Panc1 (cell line): ENCODE data around the gene STRAP. TPM values are rescaled to one million over a fixed set of nuclear protein-coding genes. Genes with fewer than 3 reads are reported as not detected.

ENCODE experiments used
- ATAC-seq: fragments of 200-7000 bp; cut with Tn5 transposase; 2 replicates; pipeline ENCODE4 v1.9.1; 2020; ENCODE audit warnings: mild to moderate bottlenecking, moderate library complexity
- Bru-seq: library from RNA; stranded (reverse); fragments of 400-500 nt; gene quantifications from one replicate; lab custom pipeline; 2021; lab: Mats Ljungman, UMichigan
- BruChase-seq, 2 experiments: library from RNA; stranded (reverse); fragments of 400-500 nt; gene quantifications; one replicate each; lab custom pipeline; 2021; lab: Mats Ljungman, UMichigan
- BruUV-seq: library from RNA; stranded (reverse); fragments of 400-500 nt; replicated peaks from 2 replicates; lab custom pipeline; 2021; lab: Mats Ljungman, UMichigan
- CTCF ChIA-PET: fragments of 300-600 bp; sonication (Branson Sonifier 250); formaldehyde crosslinking; loops from one replicate; lab custom pipeline; 2022; ENCODE audit warnings: antibody characterized with exemption; lab: Charles Lee
- POLR2A ChIA-PET: fragments of 300-600 bp; sonication (Branson Sonifier 250); formaldehyde crosslinking; loops from one replicate; lab custom pipeline; 2022; ENCODE audit warnings: antibody characterized with exemption; lab: Charles Lee
- DNase-seq: peaks from one replicate; pipeline ENCODE4 v3.0.0-alpha.2; 2010; ENCODE audit warnings: low read depth, low spot score
- H3K27ac ChIP-seq: 2 replicates; pipeline ENCODE4 v1.5.1; 2011; ENCODE audit warnings: mild to moderate bottlenecking, low read length, inconsistent platforms
- H3K27me3 ChIP-seq: fragments of 200-500 bp; sonication (Bioruptor generic); 2 replicates; pipeline ENCODE4 v1.6.0; 2014; ENCODE audit warnings: low read length, inconsistent platforms; ENCODE audit not compliant: control insufficient read depth, insufficient read depth
- H3K36me3 ChIP-seq: fragments of 200-500 bp; sonication (Bioruptor generic); 2 replicates; pipeline ENCODE4 v1.5.1; 2014; ENCODE audit warnings: inconsistent platforms, mild to moderate bottlenecking, low read length, moderate library complexity; ENCODE audit not compliant: control insufficient read depth, insufficient read depth
- H3K4me1 ChIP-seq: 2 replicates; pipeline ENCODE4 v1.5.1; 2011; ENCODE audit warnings: inconsistent platforms, mild to moderate bottlenecking, low read length, moderate library complexity; ENCODE audit not compliant: control insufficient read depth, insufficient read depth
- H3K4me3 ChIP-seq, 2 experiments: 2 replicates each; pipeline ENCODE4 v1.5.1; 2011 to 2012; ENCODE audit warnings: low read depth in 2 of 2, low read length in 2 of 2, mild to moderate bottlenecking in 2 of 2, inconsistent platforms in 1 of 2, moderate library complexity in 1 of 2
- H3K9me3 ChIP-seq: fragments of 200-500 bp; sonication (Bioruptor generic); 2 replicates; pipeline ENCODE4 v1.5.1; 2014; ENCODE audit warnings: low read depth, mild to moderate bottlenecking, inconsistent platforms, low read length, moderate library complexity; ENCODE audit not compliant: control insufficient read depth, insufficient read depth
- POLR2AphosphoS5 ChIP-seq: IDR thresholded peaks from 2 replicates; pipeline ENCODE4 v1.6.1; 2012; ENCODE audit warnings: mild to moderate bottlenecking, low read depth, low read length, moderate library complexity
- SIN3A ChIP-seq: IDR thresholded peaks from 2 replicates; pipeline ENCODE4 v1.6.1; 2012; ENCODE audit warnings: low read depth, mild to moderate bottlenecking, low read length, moderate library complexity, borderline replicate concordance; ENCODE audit not compliant: insufficient read depth
- TCF7L2 ChIP-seq: IDR thresholded peaks from 2 replicates; pipeline ENCODE4 v1.6.1; 2011; ENCODE audit warnings: mild to moderate bottlenecking, low read depth, low read length, inconsistent platforms
- in situ Hi-C: cut with HindIII; loops from 2 replicates; pipeline ENCODE4 v1.10.0; 2016; ENCODE audit warnings: low sequenced_read_pairs, low pct_unique_long_range_greater_than_20kb
- intact Hi-C: fragments of 100-400 bp; cut with micrococcal nuclease; formaldehyde crosslinking; loops from one replicate; pipeline ENCODE4 v1.10.0; 2022; ENCODE audit not compliant: unreplicated experiment
- long read RNA-seq: library from polyadenylated mRNA; unstranded; transcript quantifications from one replicate; pipeline ENCODE4 v2.0.0, GENCODE V29; 2021; ENCODE audit not compliant: unreplicated experiment
- polyA plus RNA-seq: library from polyadenylated mRNA; unstranded; fragments of >200 nt; gene quantifications from one replicate; pipeline ENCODE4 v1.2.1, GENCODE V29; 2012; ENCODE audit warnings: missing spikeins; ENCODE audit not compliant: insufficient read length
- total RNA-seq: library from RNA; stranded (reverse); gene quantifications from one replicate; pipeline ENCODE4 v1.2.1, GENCODE V29; 2021; ENCODE audit not compliant: unreplicated experiment
- TF ChIP-seq, protein P1 (sequence below), 2 experiments: IDR thresholded peaks; 2 replicates each; pipeline ENCODE4 v1.6.1; 2011 to 2012; ENCODE audit warnings: low read depth in 2 of 2, control low read depth in 1 of 2, low read length in 1 of 2, mild to moderate bottlenecking in 1 of 2, moderate library complexity in 1 of 2; ENCODE audit not compliant: insufficient read depth in 1 of 2
- TF ChIP-seq, protein P2 (sequence below): fragments of 450-650 bp; IDR thresholded peaks from 2 replicates; pipeline ENCODE4 v1.5.1; 2017; ENCODE audit warnings: mild to moderate bottlenecking

STRAP gene, protein sequence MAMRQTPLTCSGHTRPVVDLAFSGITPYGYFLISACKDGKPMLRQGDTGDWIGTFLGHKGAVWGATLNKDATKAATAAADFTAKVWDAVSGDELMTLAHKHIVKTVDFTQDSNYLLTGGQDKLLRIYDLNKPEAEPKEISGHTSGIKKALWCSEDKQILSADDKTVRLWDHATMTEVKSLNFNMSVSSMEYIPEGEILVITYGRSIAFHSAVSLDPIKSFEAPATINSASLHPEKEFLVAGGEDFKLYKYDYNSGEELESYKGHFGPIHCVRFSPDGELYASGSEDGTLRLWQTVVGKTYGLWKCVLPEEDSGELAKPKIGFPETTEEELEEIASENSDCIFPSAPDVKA
- total RNA-seq (99.4 TPM), Bru-seq, nascent RNA (percentile 92 among the genes with signal in this experiment), BruChase-seq, experiment 1, labeled RNA remaining after a 2-hour chase (percentile 88 among the genes with signal in this experiment), BruChase-seq, experiment 2, labeled RNA remaining after a 6-hour chase (percentile 94 among the genes with signal in this experiment)
- 72.5 TPM for polyA plus RNA-seq
- long read RNA-seq, transcript STRAP-206 (9 exons, 1,698 nt), result minor isoform, 30 of 262 reads
- long read RNA-seq, transcript STRAP-202 (10 exons, 1,866 nt), result major isoform, 204 of 262 reads
- long read RNA-seq, partial matches to known transcripts, result 5 of 262 reads
- long read RNA-seq, other reads (novel, unspliced or antisense), result 22 of 262 reads

DNA sequence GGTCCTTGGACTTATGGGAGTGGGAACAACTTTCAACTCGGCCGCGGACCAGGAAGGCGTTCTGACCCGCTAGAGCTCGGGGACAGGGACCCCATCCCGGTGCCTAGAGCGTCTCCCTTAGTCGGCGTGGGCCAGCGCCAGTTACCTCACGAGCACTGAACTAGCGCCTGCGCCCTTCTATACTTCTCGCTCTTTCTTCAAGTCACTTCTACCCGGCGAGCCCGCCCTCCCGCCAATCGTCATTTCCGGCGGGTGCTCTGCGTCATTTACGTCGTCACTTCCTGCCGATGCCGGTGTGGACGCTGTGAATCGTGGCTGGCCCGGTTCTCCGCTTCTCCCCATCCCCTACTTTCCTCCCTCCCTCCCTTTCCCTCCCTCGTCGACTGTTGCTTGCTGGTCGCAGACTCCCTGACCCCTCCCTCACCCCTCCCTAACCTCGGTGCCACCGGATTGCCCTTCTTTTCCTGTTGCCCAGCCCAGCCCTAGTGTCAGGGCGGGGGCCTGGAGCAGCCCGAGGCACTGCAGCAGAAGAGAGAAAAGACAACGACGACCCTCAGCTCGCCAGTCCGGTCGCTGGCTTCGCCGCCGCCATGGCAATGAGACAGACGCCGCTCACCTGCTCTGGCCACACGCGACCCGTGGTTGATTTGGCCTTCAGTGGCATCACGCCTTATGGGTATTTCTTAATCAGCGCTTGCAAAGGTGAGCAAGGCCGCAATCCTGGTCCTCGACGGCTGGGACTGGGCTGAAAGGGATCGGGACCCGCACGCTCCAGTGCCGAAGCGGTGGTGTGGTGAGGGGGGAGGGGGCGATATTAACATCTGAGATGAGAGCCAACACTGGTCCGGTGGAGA is at the start of gene STRAP:
Gene STRAP, plus strand, starts transcription at position 270 of the 854 bp plus-strand sequence. Its CDS starts 321 bp downstream, at position 591.
- peak; percentile 96 for ATAC-seq
- H3K27ac ChIP-seq, result peak within 1 kb of the TSS; percentile 88
- H3K9me3 ChIP-seq, result no peaks in the 10 kb centered on the region
- peak; percentile 90 for TF ChIP-seq POLR2AphosphoS5
- TF ChIP-seq, protein P1, sequence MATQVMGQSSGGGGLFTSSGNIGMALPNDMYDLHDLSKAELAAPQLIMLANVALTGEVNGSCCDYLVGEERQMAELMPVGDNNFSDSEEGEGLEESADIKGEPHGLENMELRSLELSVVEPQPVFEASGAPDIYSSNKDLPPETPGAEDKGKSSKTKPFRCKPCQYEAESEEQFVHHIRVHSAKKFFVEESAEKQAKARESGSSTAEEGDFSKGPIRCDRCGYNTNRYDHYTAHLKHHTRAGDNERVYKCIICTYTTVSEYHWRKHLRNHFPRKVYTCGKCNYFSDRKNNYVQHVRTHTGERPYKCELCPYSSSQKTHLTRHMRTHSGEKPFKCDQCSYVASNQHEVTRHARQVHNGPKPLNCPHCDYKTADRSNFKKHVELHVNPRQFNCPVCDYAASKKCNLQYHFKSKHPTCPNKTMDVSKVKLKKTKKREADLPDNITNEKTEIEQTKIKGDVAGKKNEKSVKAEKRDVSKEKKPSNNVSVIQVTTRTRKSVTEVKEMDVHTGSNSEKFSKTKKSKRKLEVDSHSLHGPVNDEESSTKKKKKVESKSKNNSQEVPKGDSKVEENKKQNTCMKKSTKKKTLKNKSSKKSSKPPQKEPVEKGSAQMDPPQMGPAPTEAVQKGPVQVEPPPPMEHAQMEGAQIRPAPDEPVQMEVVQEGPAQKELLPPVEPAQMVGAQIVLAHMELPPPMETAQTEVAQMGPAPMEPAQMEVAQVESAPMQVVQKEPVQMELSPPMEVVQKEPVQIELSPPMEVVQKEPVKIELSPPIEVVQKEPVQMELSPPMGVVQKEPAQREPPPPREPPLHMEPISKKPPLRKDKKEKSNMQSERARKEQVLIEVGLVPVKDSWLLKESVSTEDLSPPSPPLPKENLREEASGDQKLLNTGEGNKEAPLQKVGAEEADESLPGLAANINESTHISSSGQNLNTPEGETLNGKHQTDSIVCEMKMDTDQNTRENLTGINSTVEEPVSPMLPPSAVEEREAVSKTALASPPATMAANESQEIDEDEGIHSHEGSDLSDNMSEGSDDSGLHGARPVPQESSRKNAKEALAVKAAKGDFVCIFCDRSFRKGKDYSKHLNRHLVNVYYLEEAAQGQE (IDR thresholded peaks at IDR 0.05; ENCODE audit: insufficient read depth in 1 of 2, low read depth in 2 of 2, low read length in 1 of 2), result no peak; a peak in 1 of 4 replicates
- H3K36me3 ChIP-seq, result peaks cover 4% of the 10 kb centered on the region
- intact Hi-C loops (no loop called here), in situ Hi-C loops (no loop called here)
- TSS peak; percentile 61 for BruUV-seq
- H3K4me3 ChIP-seq, result peak within 1 kb of the TSS; percentile 79 to 86
- H3K4me1 ChIP-seq, result peaks cover 12% of the 10 kb centered on the region
- DNase-seq, result peak; percentile 75
- ChIA-PET POLR2A (no interaction called here), CTCF (no interaction called here)
- H3K27me3 ChIP-seq, result no peaks in the 10 kb centered on the region

DNA sequence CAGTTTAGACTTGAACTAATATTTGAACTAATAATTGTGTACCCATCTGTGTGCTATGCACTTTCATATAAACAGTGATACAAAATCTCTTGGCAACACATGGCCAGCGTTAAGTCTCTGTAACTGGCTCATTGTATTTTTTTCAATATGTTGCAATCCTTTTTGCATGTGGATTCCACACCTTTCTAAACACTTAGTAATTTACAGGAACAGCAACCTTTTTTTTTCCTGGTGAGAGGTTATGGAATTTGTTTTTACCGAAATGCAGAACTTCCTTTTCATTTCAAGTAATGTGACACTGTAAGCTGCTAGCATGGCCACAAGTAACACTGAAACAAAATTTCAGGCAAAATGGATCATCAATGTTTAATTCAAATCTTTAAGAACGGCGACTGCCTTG is 47.6 kb upstream of the STRAP start:
- BruUV-seq, result no TSS peak
- in situ Hi-C loops, result no loop called here
- intact Hi-C loops, result no loop called here

More for the DNA sequence above, 47.6 kb upstream of the STRAP start:
- ATAC-seq, result no peak
- no peaks in the 10 kb centered on the region for H3K27me3 ChIP-seq
- no peak for DNase-seq
- no peak overlapping the region for H3K27ac ChIP-seq
- H3K9me3 ChIP-seq, result no peaks in the 10 kb centered on the region
- no peaks in the 10 kb centered on the region for H3K36me3 ChIP-seq
- TF ChIP-seq, protein P2, sequence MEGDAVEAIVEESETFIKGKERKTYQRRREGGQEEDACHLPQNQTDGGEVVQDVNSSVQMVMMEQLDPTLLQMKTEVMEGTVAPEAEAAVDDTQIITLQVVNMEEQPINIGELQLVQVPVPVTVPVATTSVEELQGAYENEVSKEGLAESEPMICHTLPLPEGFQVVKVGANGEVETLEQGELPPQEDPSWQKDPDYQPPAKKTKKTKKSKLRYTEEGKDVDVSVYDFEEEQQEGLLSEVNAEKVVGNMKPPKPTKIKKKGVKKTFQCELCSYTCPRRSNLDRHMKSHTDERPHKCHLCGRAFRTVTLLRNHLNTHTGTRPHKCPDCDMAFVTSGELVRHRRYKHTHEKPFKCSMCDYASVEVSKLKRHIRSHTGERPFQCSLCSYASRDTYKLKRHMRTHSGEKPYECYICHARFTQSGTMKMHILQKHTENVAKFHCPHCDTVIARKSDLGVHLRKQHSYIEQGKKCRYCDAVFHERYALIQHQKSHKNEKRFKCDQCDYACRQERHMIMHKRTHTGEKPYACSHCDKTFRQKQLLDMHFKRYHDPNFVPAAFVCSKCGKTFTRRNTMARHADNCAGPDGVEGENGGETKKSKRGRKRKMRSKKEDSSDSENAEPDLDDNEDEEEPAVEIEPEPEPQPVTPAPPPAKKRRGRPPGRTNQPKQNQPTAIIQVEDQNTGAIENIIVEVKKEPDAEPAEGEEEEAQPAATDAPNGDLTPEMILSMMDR, result no peak
- TF ChIP-seq SIN3A (no peak), TCF7L2 (no peak), POLR2AphosphoS5 (no peak)
- TF ChIP-seq, protein P1 (IDR thresholded peaks at IDR 0.05; ENCODE audit: insufficient read depth in 1 of 2, low read depth in 2 of 2, low read length in 1 of 2), result no peak
- CTCF ChIA-PET, result no interaction called here
- H3K4me1 ChIP-seq, result no peaks in the 10 kb centered on the region
- no peak overlapping the region for H3K4me3 ChIP-seq
- POLR2A ChIA-PET, result no interaction called here
